ENCODE results near the gene MTUS2.

The MTUS2 gene

GRCh38 chr13:29508130-29508875 lies 688.2 kb downstream of the MTUS2 start:
- DNase-seq (ENCODE audit: low read depth): peak; percentile 73

- no peak for DNase-seq (ENCODE audit: low read depth)
These were observed 688.7 kb downstream of the MTUS2 start for GRCh38 chr13:29508876-29509252.

GRCh38 chr13:29509999-29510589 lies 690.0 kb downstream of the MTUS2 start:
- peak; percentile 21 for DNase-seq (ENCODE audit: low read depth)

- no peak for DNase-seq (ENCODE audit: low read depth)
These were observed 690.5 kb downstream of the MTUS2 start for GRCh38 chr13:29510651-29511084.

GRCh38 chr13:29511106-29511796 lies 691.1 kb downstream of the MTUS2 start:
- DNase-seq (ENCODE audit: low read depth): no peak

- DNase-seq (ENCODE audit: low read depth): peak; percentile 50
These were observed 691.8 kb downstream of the MTUS2 start for GRCh38 chr13:29511980-29512379.

GRCh38 chr13:29513002-29513980 lies 693.2 kb downstream of the MTUS2 start:
- DNase-seq (ENCODE audit: low read depth): no peak

GRCh38 chr13:29513981-29514719 lies 694.0 kb downstream of the MTUS2 start:
- DNase-seq (ENCODE audit: low read depth): no peak

- DNase-seq (ENCODE audit: low read depth): no peak
These were observed 694.7 kb downstream of the MTUS2 start for GRCh38 chr13:29514720-29515310.

- no peak for DNase-seq (ENCODE audit: low read depth)
These were observed 695.2 kb downstream of the MTUS2 start for GRCh38 chr13:29515372-29515771.

- no peak for DNase-seq (ENCODE audit: low read depth)
These were observed 695.9 kb downstream of the MTUS2 start for GRCh38 chr13:29516012-29516411.

- no peak for DNase-seq (ENCODE audit: low read depth)
These were observed 696.7 kb downstream of the MTUS2 start for GRCh38 chr13:29516880-29517279.

- no peak for DNase-seq (ENCODE audit: low read depth)
These were observed 699.8 kb downstream of the MTUS2 start for GRCh38 chr13:29519921-29520320.

- peak; percentile 83 for DNase-seq (ENCODE audit: low read depth)
These were observed 700.5 kb downstream of the MTUS2 start for GRCh38 chr13:29520671-29521070.

GRCh38 chr13:29521336-29521735 lies 701.2 kb downstream of the MTUS2 start:
- no peak for DNase-seq (ENCODE audit: low read depth)

GRCh38 chr13:29522044-29522685 lies 702.0 kb downstream of the MTUS2 start:
- peak; percentile 93 for DNase-seq (ENCODE audit: low read depth)

GRCh38 chr13:29523199-29523961 lies 703.2 kb downstream of the MTUS2 start:
- peak; percentile 59 for DNase-seq (ENCODE audit: low read depth)

GRCh38 chr13:29524176-29524575 lies 704.0 kb downstream of the MTUS2 start:
- no peak for DNase-seq (ENCODE audit: low read depth)

GRCh38 chr13:29524641-29525040 lies 704.5 kb downstream of the MTUS2 start:
- no peak for DNase-seq (ENCODE audit: low read depth)

- DNase-seq (ENCODE audit: low read depth): no peak
These were observed 705.6 kb downstream of the MTUS2 start for GRCh38 chr13:29525757-29526156.
